GM23338 (cell line): Measurements from ENCODE around the gene DSCAML1. TPM values are rescaled to one million over a fixed set of nuclear protein-coding genes. Genes with fewer than 3 reads are reported as not detected.
A peak's percentile ranks its signal among the peaks of the same experiment; 100 is the strongest.

Experiments used
- ATAC-seq: fragments of 200-7000 bp; cut with Tn5 transposase; 3 replicates; pipeline ENCODE4 v1.9.1; 2020
- DNase-seq: peaks from one replicate; pipeline ENCODE4 v3.0.0-alpha.2; 2015; ENCODE audit warnings: low spot score
- H2AFZ ChIP-seq: fragments of 200-600 bp; sonication (generic); 2 replicates; pipeline ENCODE4 v1.8.0; 2016; ENCODE audit warnings: antibody characterized with exemption, mild to moderate bottlenecking, moderate library complexity
- H3F3A ChIP-seq: fragments of 200-600 bp; sonication (generic); replicated peaks from 2 replicates; pipeline ENCODE4 v1.8.0; 2017; ENCODE audit warnings: antibody characterized with exemption, mixed run types, low read depth
- H3K27ac ChIP-seq: fragments of 200-600 bp; sonication (generic); 2 replicates; pipeline ENCODE4 v1.6.1; 2016; ENCODE audit warnings: low read depth
- H3K27me3 ChIP-seq: fragments of 200-600 bp; sonication (generic); 2 replicates; pipeline ENCODE4 v1.8.0; 2016; ENCODE audit warnings: mild to moderate bottlenecking, mixed run types, moderate library complexity; ENCODE audit not compliant: insufficient read depth
- H3K36me3 ChIP-seq: fragments of 200-600 bp; sonication (generic); 2 replicates; pipeline ENCODE4 v1.8.0; 2016; ENCODE audit warnings: mild to moderate bottlenecking; ENCODE audit not compliant: insufficient read depth
- H3K4me1 ChIP-seq: fragments of 200-600 bp; sonication (generic); 2 replicates; pipeline ENCODE4 v1.8.0; 2016; ENCODE audit warnings: mild to moderate bottlenecking, moderate library complexity; ENCODE audit not compliant: insufficient read depth
- H3K4me2 ChIP-seq: fragments of 200-600 bp; sonication (generic); 2 replicates; pipeline ENCODE4 v1.7.1; 2017; ENCODE audit warnings: mixed run types
- H3K4me3 ChIP-seq: fragments of 200-600 bp; sonication (generic); 2 replicates; pipeline ENCODE4 v1.6.1; 2016; ENCODE audit warnings: mixed run types
- H3K79me2 ChIP-seq: fragments of 200-600 bp; sonication (generic); replicated peaks from 2 replicates; pipeline ENCODE4 v1.8.0; 2017; ENCODE audit warnings: mild to moderate bottlenecking; ENCODE audit not compliant: insufficient read depth
- H3K9me2 ChIP-seq: fragments of 200-600 bp; sonication (generic); 2 replicates; pipeline ENCODE4 v1.8.0; 2017; ENCODE audit not compliant: insufficient read depth
- H4K20me1 ChIP-seq: fragments of 200-600 bp; sonication (generic); replicated peaks from 2 replicates; pipeline ENCODE4 v1.8.0; 2017; ENCODE audit warnings: mild to moderate bottlenecking; ENCODE audit not compliant: insufficient read depth
- H3K27ac Mint-ChIP-seq: 2 replicates; pipeline ENCODE4 v1.8.0; 2020; ENCODE audit warnings: inconsistent platforms, mild to moderate bottlenecking, moderate library complexity, mixed read lengths
- H3K27me3 Mint-ChIP-seq: 3 replicates; pipeline ENCODE4 v1.8.0; 2022; ENCODE audit warnings: low read depth, mild to moderate bottlenecking, moderate library complexity, mixed read lengths, inconsistent platforms; ENCODE audit not compliant: insufficient read depth, poor library complexity
- H3K36me3 Mint-ChIP-seq: 3 replicates; pipeline ENCODE4 v1.8.0; 2021; ENCODE audit warnings: low read depth, mild to moderate bottlenecking, inconsistent platforms, moderate library complexity, mixed read lengths
- H3K4me1 Mint-ChIP-seq: 3 replicates; pipeline ENCODE4 v1.8.0; 2020; ENCODE audit warnings: mild to moderate bottlenecking, inconsistent platforms, mixed read lengths
- H3K4me3 Mint-ChIP-seq: 3 replicates; pipeline ENCODE4 v1.8.0; 2021; ENCODE audit warnings: moderate library complexity, mild to moderate bottlenecking, inconsistent platforms, mixed read lengths
- H3K9me3 Mint-ChIP-seq: 3 replicates; pipeline ENCODE4 v1.8.0; 2020; ENCODE audit warnings: moderate library complexity, mild to moderate bottlenecking, inconsistent platforms, mixed read lengths
- CREB1 ChIP-seq: fragments of 250-450 bp; sonication (Bioruptor Pico); IDR thresholded peaks from 2 replicates; pipeline ENCODE4 v1.5.0; 2020; ENCODE audit warnings: low read depth, mild to moderate bottlenecking, moderate library complexity
- CTCF ChIP-seq, 2 experiments: fragments of 200-600 bp in 1 of 2; sonication (generic) in 1 of 2; conservative IDR thresholded peaks; 2 replicates each; pipeline versions ENCODE4 v1.5.1 to v1.6.1; 2016 to 2017; ENCODE audit warnings: antibody characterized with exemption in 2 of 2, low read depth in 2 of 2, mild to moderate bottlenecking in 2 of 2, moderate library complexity in 1 of 2
- EZH2 ChIP-seq: fragments of 200-600 bp; sonication (generic); IDR thresholded peaks from one replicate; pipeline ENCODE4 v1.8.0; 2017; ENCODE audit warnings: antibody characterized with exemption, mild to moderate bottlenecking, low read depth; ENCODE audit not compliant: unreplicated experiment
- EZH2phosphoT487 ChIP-seq: fragments of 200-600 bp; sonication (generic); IDR thresholded peaks from one replicate; pipeline ENCODE4 v1.8.1; 2018; ENCODE audit warnings: antibody characterized with exemption; ENCODE audit not compliant: unreplicated experiment
- JUNB ChIP-seq: IDR thresholded peaks from one replicate; pipeline ENCODE4 v1.6.1; 2016; ENCODE audit warnings: antibody characterized with exemption; ENCODE audit not compliant: unreplicated experiment
- POLR2AphosphoS5 ChIP-seq: IDR thresholded peaks from 2 replicates; pipeline ENCODE4 v1.6.1; 2016; ENCODE audit warnings: antibody characterized with exemption, low read depth
- ZNF331 ChIP-seq: fragments of 250-450 bp; sonication (Bioruptor Pico); IDR thresholded peaks from 2 replicates; pipeline ENCODE4 v1.5.0; 2020; ENCODE audit warnings: low read depth, mild to moderate bottlenecking, moderate library complexity
- polyA plus RNA-seq: library from polyadenylated mRNA; unstranded; fragments of >200 nt; fragmentation: Nextera tagmentation; extraction: Ambion mirVana; gene quantifications from 2 replicates; pipeline ENCODE4 v1.2.1, GENCODE V29; 2016
- total RNA-seq: library from RNA; depleted of rRNA; stranded (reverse); fragments of >200 nt; shearing (Covaris generic); gene quantifications from 2 replicates; pipeline ENCODE4 v1.2.3, GENCODE V29; 2014
- TF ChIP-seq, protein P1 (sequence below): IDR thresholded peaks from one replicate; pipeline ENCODE4 v1.6.1; 2018; ENCODE audit warnings: antibody characterized with exemption; ENCODE audit not compliant: unreplicated experiment
- TF ChIP-seq, protein P2 (sequence below): IDR thresholded peaks from 2 replicates; pipeline ENCODE4 v1.6.1; 2016; ENCODE audit warnings: antibody characterized with exemption
- TF ChIP-seq, protein P3 (sequence below): fragments of 250-450 bp; sonication (Bioruptor Pico); IDR thresholded peaks from 2 replicates; pipeline ENCODE4 v1.5.0; 2020; ENCODE audit warnings: mild to moderate bottlenecking, moderate library complexity

DSCAML1 gene
- total and polyA plus RNA-seq, 2 experiments from 2014 or later, result 0.17 TPM; not detected in 1

GRCh38 chr11:117520201-117520600, 276.8 kb downstream of the DSCAML1 start (continued):
- TF ChIP-seq, protein P1, sequence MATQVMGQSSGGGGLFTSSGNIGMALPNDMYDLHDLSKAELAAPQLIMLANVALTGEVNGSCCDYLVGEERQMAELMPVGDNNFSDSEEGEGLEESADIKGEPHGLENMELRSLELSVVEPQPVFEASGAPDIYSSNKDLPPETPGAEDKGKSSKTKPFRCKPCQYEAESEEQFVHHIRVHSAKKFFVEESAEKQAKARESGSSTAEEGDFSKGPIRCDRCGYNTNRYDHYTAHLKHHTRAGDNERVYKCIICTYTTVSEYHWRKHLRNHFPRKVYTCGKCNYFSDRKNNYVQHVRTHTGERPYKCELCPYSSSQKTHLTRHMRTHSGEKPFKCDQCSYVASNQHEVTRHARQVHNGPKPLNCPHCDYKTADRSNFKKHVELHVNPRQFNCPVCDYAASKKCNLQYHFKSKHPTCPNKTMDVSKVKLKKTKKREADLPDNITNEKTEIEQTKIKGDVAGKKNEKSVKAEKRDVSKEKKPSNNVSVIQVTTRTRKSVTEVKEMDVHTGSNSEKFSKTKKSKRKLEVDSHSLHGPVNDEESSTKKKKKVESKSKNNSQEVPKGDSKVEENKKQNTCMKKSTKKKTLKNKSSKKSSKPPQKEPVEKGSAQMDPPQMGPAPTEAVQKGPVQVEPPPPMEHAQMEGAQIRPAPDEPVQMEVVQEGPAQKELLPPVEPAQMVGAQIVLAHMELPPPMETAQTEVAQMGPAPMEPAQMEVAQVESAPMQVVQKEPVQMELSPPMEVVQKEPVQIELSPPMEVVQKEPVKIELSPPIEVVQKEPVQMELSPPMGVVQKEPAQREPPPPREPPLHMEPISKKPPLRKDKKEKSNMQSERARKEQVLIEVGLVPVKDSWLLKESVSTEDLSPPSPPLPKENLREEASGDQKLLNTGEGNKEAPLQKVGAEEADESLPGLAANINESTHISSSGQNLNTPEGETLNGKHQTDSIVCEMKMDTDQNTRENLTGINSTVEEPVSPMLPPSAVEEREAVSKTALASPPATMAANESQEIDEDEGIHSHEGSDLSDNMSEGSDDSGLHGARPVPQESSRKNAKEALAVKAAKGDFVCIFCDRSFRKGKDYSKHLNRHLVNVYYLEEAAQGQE, result no peak
- no peak for TF ChIP-seq CREB1 (CRISPR knock-in tag)
- no peak for TF ChIP-seq JUNB
- TF ChIP-seq, protein P2, sequence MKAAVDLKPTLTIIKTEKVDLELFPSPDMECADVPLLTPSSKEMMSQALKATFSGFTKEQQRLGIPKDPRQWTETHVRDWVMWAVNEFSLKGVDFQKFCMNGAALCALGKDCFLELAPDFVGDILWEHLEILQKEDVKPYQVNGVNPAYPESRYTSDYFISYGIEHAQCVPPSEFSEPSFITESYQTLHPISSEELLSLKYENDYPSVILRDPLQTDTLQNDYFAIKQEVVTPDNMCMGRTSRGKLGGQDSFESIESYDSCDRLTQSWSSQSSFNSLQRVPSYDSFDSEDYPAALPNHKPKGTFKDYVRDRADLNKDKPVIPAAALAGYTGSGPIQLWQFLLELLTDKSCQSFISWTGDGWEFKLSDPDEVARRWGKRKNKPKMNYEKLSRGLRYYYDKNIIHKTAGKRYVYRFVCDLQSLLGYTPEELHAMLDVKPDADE, result no peak
- no peak for TF ChIP-seq CTCF (conservative IDR thresholded peaks at IDR 0.05; ENCODE audit: low read depth in 2 of 2)
- no peak for TF ChIP-seq EZH2phosphoT487
- TF ChIP-seq POLR2AphosphoS5, result no peak
- TF ChIP-seq ZNF331 (CRISPR knock-in tag), result no peak
- TF ChIP-seq EZH2, result no peak

DNA sequence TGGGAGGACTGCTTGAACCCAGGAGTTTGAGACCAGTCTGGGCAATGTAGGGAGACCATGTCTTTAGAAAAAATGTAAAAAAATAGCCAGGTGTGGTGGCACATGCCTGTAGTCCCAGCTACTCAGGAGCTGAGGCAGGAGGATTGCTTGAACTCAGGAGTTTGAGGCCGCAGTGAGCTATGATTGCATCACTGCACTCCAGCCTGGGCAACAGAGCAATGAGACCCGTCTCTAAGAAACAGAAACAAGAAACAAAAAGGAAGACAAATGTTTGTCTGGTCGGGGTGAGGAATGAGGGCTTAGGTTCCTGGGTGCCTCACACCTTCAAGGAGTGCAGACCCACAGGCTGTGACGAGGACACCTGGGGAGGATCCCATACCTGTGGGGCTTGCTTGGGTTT, 277.4 kb downstream of the DSCAML1 start:
- Histone ChIP-seq H4K20me1 (no peaks in the 10 kb centered on the region), H3K4me1 (peaks cover 6% of the 10 kb centered on the region), H3K4me3 (no peak overlapping the region), H3F3A (no peaks in the 10 kb centered on the region), H3K27ac (no peak overlapping the region), H2AFZ (no peak overlapping the region), H3K4me2 (no peak overlapping the region), H3K79me2 (no peaks in the 10 kb centered on the region), H3K9me2 (no peaks in the 10 kb centered on the region), H3K36me3 (no peaks in the 10 kb centered on the region), H3K27me3 (no peaks in the 10 kb centered on the region)
- Mint-ChIP-seq H3K27ac (peak overlapping the region; percentile 53; the same call in 1 of the 2 replicates), H3K36me3 (no peaks in the 10 kb centered on the region), H3K27me3 (peaks cover 11% of the 10 kb centered on the region), H3K4me3 (no peak overlapping the region), H3K4me1 (peaks cover 11% of the 10 kb centered on the region), H3K9me3 (no peaks in the 10 kb centered on the region)
- no peak for ATAC-seq
- TF ChIP-seq, protein P3, sequence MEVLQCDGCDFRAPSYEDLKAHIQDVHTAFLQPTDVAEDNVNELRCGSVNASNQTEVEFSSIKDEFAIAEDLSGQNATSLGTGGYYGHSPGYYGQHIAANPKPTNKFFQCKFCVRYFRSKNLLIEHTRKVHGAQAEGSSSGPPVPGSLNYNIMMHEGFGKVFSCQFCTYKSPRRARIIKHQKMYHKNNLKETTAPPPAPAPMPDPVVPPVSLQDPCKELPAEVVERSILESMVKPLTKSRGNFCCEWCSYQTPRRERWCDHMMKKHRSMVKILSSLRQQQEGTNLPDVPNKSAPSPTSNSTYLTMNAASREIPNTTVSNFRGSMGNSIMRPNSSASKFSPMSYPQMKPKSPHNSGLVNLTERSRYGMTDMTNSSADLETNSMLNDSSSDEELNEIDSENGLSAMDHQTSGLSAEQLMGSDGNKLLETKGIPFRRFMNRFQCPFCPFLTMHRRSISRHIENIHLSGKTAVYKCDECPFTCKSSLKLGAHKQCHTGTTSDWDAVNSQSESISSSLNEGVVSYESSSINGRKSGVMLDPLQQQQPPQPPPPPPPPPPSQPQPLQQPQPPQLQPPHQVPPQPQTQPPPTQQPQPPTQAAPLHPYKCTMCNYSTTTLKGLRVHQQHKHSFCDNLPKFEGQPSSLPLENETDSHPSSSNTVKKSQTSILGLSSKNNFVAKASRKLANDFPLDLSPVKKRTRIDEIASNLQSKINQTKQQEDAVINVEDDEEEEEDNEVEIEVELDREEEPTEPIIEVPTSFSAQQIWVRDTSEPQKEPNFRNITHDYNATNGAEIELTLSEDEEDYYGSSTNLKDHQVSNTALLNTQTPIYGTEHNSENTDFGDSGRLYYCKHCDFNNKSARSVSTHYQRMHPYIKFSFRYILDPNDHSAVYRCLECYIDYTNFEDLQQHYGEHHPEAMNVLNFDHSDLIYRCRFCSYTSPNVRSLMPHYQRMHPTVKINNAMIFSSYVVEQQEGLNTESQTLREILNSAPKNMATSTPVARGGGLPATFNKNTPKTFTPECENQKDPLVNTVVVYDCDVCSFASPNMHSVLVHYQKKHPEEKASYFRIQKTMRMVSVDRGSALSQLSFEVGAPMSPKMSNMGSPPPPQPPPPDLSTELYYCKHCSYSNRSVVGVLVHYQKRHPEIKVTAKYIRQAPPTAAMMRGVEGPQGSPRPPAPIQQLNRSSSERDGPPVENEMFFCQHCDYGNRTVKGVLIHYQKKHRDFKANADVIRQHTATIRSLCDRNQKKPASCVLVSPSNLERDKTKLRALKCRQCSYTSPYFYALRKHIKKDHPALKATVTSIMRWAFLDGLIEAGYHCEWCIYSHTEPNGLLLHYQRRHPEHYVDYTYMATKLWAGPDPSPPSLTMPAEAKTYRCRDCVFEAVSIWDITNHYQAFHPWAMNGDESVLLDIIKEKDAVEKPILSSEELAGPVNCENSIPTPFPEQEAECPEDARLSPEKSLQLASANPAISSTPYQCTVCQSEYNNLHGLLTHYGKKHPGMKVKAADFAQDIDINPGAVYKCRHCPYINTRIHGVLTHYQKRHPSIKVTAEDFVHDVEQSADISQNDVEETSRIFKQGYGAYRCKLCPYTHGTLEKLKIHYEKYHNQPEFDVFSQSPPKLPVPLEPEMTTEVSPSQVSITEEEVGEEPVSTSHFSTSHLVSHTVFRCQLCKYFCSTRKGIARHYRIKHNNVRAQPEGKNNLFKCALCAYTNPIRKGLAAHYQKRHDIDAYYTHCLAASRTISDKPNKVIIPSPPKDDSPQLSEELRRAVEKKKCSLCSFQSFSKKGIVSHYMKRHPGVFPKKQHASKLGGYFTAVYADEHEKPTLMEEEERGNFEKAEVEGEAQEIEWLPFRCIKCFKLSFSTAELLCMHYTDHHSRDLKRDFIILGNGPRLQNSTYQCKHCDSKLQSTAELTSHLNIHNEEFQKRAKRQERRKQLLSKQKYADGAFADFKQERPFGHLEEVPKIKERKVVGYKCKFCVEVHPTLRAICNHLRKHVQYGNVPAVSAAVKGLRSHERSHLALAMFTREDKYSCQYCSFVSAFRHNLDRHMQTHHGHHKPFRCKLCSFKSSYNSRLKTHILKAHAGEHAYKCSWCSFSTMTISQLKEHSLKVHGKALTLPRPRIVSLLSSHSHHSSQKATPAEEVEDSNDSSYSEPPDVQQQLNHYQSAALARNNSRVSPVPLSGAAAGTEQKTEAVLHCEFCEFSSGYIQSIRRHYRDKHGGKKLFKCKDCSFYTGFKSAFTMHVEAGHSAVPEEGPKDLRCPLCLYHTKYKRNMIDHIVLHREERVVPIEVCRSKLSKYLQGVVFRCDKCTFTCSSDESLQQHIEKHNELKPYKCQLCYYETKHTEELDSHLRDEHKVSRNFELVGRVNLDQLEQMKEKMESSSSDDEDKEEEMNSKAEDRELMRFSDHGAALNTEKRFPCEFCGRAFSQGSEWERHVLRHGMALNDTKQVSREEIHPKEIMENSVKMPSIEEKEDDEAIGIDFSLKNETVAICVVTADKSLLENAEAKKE, result no peak
- no peak for TF ChIP-seq ZNF331 (CRISPR knock-in tag)
- no peak for TF ChIP-seq POLR2AphosphoS5
- TF ChIP-seq JUNB, result no peak
- DNase-seq, result no peak
